ENCODE results near the gene BLOC1S4.
"Not testable (repeated sequence)": the region's sequence is repeated elsewhere in the genome, so short reads cannot be mapped to it uniquely, and the experiment has no call there.

Gene BLOC1S4

DNA sequence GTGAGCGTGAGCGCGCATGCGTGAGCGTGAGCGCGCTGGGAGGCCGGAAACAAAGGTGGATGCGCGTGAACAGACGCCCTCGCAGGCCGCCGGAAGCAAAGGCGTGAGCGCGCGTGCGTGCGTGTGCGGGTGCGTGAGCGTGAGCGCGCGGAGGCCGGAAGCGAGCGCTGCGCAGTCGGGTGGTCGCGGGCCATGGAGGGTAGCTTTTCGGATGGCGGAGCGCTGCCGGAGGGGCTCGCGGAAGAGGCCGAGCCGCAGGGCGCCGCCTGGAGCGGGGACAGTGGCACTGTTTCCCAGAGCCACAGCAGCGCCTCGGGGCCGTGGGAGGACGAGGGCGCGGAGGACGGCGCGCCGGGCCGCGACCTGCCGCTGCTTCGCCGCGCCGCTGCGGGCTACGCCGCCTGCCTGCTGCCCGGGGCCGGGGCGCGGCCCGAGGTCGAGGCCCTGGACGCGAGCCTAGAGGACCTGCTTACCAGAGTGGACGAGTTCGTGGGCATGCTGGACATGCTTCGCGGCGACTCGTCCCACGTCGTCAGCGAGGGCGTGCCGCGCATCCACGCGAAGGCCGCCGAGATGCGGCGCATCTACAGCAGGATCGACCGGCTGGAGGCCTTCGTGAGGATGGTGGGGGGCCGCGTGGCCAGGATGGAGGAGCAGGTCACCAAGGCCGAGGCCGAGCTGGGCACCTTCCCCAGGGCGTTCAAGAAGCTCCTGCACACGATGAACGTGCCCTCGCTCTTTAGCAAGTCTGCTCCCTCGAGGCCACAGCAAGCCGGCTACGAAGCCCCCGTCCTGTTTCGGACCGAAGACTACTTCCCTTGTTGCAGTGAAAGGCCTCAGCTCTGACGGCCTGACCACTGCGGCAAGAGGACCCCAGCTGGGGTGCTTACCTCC, at the start of gene BLOC1S4:
Gene BLOC1S4, plus strand, starts transcription at position 157 of the 894 bp plus-strand sequence. Its CDS starts 36 bp downstream, at position 193.
- peak; percentile 96 for DNase-seq

GRCh38 chr4:6668391-6668790, 47.6 kb upstream of the BLOC1S4 start:
- DNase-seq = no peak

GRCh38 chr4:6671648-6672047, 44.3 kb upstream of the BLOC1S4 start:
- DNase-seq = no peak

- DNase-seq = no peak
Observed at GRCh38 chr4:6672131-6672530, 43.8 kb upstream of the BLOC1S4 start.

GRCh38 chr4:6672541-6673190, 43.3 kb upstream of the BLOC1S4 start:
- not testable (repeated sequence) for DNase-seq

DNA sequence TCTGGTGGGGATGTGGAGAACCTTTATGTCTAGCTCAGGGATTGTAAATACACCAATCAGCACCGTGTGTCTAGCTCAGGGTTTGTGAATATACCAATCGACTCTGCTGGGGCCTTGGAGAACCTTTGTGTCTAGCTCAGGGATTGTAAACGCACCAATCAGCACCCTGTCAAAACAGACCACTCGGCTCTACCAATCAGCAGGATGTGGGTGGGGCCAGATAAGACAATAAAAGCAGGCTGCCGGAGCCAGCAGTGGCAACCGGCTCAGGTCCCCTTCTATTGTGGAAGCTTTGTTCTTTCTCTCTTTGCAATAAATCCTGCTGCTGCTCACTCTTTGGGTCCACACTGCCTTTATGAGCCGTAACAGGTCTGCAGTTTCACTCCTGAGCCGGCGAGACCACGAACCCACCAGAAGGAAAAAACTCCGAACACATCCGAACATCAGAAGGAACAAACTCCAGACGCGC, 42.7 kb upstream of the BLOC1S4 start:
- DNase-seq = peak; percentile 54

GRCh38 chr4:6673660-6674499, 42.1 kb upstream of the BLOC1S4 start:
- peak; percentile 98 for DNase-seq

DNA sequence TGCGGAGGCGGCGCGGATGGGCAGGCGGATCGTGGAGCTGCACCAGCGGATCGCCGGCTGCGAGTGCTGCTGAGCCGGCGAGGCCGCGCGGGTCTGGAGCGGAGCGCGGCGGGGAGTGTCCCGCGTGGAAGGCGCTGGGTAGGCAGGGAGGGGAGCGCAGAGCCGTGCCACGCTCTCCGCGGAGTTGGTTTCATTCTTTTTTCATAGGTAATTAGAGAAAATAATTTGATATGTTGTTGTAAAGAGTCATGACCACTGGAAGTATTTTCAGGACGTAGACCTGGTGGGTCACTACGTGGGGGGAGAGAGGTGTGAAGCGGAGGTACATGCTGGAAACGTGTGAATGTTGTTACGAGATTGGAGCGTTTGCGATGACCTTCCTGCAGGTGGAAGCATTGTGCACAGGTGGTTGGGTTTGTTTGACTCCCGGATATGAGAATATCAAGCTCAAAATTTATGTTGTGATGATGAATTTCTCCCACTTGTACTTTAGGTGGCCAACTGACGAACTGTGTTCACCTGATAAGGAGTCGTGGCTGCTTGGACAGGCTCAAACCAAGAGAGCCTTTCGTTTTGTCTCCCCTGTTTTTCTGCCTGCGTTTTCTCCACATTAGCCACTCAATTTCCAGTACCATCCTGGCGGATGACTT, 41.3 kb upstream of the BLOC1S4 start:
- DNase-seq = peak; percentile 81

- DNase-seq = no peak
Observed at GRCh38 chr4:6676722-6677558, 39.0 kb upstream of the BLOC1S4 start.

DNA sequence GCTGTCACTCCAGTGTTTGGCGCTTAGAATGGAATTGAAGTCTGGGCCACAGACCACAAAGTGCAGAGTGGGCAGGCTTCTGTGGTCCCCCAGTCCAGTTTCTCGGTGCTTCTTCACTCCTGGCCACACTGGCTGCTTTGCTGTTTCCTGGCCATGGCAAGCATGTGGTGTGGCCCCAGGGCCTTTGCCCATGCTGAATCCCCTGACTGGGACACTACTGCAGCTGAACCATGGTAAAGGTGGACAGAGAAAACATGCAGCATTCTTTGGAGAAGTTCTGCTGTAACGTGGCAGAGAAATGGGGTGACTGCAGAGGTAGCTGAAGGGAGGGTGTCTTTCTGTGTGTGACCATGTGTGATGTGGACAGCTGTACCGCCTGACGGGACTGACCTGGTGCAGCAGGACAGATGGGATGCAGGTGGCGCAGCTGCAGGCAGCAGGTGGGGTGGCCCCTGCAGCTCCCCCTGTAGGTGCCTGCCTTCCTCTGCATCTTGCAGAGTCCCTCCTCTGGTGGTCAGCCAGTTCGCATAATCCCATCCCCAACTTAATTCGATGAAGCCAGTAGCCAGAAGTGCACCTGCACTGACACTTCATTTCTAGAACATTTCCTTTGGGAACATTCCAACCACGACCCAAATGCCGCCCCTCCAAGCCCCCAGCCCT, 35.5 kb upstream of the BLOC1S4 start:
- no peak for DNase-seq

- DNase-seq = no peak
Observed at GRCh38 chr4:6681191-6681590, 34.8 kb upstream of the BLOC1S4 start.

DNA sequence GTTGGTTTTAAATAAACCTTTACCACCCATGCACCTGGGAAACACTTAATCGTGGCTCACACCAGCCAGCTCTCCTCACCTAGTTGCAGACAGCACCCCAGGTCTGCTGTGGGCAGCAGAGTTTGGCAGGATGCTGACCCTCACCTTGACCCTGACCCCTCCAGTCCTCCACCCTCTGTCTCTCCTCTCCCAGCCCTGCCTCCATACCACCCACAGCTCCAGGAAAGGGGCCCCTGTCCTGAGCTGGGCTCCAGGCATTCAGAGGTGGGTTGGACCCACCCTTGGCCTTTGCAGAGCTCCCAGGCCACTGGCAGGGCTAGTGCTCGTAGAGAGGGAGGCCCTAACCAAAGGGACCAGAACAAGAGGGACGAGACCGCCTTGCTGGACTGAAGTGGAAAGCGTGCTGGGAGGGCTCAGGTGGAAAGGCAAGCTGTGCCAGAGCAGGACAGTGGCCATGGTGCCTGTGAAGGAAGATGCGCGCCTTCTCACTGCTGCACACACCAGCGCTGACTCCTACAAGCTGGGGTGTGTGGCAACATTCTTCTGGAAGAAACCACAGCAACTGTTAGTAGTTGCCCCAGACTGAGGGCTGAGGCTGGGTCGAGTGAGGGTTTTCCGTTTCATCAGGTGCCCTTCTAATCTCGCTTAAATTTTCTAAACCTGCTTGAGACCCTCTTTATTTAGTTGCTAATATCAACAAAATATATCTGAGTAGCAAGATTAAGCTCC, 32.9 kb upstream of the BLOC1S4 start:
- peak; percentile 75 for DNase-seq

DNA sequence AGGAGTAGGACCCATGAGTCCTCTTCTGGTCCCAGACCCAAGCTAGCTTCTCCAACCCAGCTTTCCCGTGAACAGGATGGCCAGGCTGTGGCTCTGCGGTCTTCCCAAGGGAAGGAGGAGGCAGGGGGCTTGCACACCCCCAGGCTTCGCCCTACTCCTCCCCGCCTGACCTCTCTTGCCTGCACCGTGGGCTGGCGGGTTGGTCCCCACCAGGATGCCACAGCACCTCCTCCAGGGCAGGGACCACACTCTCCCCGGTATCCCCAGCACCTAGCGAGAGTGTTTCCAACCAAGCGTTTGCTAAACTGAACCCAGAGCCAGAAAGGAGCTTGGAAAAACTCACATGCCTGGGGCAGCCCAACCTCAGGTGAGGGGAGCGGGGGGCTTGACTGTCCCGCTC, 31.3 kb upstream of the BLOC1S4 start:
- DNase-seq = no peak

DNA sequence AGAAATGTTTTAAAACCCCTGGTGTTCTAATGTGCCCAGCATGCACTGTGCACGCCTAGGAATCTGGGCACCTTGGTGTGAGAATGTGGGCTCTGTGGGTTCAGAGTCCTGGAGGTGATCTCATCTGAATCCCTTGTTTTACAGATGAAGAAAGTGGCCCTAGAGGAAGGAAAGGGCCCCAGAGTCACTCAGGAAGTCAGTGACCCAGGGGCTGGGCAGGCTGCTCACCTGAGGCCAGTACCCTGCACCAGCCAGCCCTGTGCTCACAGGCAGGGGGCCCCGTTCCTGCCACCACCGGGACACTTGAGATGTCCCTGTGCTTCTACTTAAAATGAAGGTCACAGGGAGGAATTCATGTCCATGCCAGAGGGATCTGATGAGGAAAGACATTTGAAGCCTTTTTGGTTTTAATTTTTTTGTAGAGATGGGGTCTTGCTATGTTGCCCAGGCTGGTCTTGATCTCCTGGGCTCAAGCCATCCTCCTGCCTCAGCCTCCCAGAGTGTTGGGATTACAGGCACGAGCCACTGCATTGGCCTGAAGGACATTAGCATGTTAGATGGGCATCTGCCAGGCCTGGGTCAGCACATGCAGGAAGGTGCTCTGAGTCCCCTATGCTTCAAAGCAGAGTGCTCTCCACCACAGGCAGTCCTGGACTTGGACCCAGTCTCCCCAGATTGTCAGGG, 29.7 kb upstream of the BLOC1S4 start:
- DNase-seq = no peak

DNA sequence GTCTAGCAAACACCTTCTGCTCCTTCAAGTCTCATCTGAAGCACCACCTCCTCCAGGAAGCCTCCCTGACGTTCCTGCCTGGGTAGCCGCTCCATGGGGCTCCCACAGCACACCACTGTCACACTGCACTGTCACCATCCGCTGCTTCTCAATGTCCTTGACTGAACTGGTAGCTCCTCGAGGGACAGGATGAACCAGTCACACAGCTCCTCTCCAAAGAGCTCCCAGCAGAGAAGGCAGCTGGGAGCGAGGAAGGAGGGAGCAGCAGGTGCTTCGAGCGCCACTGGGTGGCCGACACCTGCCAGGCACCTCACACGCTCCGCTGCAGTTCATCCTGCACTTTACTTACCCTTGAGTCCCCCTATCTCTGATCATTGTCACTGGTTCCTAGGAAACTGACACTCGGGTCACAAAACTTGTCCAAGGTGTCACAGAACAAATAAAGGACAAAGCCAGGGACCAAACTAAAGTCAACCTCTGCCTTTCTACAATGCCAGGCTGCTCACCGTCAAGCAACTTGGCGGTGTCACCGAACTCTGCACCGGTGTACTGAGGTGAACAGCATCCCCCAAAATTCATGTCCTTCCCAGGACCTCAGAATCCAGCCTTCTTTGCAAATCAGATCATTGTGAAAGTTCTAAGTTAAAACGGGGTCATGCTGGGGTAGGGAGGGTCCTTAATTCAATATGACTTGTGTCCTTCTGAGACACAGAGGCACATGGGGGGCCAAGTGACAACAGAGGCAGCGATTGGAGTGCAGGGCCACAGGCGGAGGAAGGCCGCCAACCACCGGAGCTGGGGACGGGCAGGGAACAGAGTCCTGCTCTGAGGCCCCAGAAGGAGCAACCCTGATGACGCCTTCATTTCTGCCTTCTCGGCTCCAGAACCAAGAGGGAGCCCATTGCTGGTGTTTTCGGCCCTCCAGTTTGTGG, 27.8 kb upstream of the BLOC1S4 start:
- no peak for DNase-seq

DNA sequence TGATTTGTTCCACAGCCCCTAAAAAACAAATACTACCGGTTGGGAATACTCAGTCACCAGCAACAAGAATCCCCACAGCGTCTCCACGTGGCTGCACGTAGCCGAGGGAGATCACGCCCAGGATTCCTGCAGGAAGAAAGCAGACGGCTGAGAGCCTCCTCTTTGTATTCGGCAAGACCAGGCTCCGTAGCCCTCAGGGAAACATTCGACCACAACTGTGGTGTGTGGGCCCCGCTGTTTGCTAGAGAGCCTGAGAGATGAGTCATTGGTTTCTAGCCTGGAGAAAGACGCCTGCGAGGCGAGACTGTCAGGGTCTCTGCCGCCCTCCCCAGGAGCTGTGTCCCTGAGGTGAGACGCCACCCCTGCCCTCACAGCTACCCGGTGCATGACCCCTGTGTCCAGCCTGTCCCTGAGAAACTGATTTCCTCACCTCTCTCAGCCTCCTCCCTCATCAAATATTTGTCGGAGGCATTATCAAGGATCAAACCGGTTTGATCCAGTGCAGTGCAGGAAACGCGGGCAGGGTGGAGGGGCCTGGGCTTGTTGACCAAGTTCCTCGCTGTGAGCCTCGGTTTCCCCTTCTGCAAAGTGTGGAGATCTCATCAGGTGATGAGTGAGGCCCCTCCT, 27.0 kb upstream of the BLOC1S4 start:
- DNase-seq = peak; percentile 92

DNA sequence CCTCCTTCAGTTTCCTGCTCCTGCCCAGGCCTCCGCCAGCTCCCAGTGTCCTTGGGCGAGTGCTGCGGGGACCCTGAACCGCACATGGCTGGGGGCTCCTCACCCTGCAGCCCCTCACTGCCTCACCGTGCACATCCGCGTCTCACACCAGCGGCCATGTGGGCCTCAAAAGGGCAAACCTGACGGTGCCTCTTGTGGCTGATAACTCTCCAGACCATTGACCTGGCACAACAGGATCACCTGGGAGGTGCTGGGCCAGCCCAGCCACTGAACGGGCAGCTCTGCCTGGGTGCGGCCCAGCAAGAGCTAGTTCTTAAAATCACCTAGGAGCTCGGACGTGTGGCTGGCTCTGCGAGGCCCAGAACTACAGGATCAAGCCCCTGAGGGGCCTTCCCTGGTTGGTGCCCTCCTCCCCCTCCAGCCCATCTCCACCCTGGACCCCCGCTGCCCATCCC, 26.4 kb upstream of the BLOC1S4 start:
- no peak for DNase-seq

GRCh38 chr4:6692379-6692778, 23.6 kb upstream of the BLOC1S4 start:
- no peak for DNase-seq
